ENCODE data around the gene MARCHF6.
"Not testable (repeated sequence)": the region's sequence is repeated elsewhere in the genome, so short reads cannot be mapped to it uniquely, and the experiment has no call there.

Gene MARCHF6, protein sequence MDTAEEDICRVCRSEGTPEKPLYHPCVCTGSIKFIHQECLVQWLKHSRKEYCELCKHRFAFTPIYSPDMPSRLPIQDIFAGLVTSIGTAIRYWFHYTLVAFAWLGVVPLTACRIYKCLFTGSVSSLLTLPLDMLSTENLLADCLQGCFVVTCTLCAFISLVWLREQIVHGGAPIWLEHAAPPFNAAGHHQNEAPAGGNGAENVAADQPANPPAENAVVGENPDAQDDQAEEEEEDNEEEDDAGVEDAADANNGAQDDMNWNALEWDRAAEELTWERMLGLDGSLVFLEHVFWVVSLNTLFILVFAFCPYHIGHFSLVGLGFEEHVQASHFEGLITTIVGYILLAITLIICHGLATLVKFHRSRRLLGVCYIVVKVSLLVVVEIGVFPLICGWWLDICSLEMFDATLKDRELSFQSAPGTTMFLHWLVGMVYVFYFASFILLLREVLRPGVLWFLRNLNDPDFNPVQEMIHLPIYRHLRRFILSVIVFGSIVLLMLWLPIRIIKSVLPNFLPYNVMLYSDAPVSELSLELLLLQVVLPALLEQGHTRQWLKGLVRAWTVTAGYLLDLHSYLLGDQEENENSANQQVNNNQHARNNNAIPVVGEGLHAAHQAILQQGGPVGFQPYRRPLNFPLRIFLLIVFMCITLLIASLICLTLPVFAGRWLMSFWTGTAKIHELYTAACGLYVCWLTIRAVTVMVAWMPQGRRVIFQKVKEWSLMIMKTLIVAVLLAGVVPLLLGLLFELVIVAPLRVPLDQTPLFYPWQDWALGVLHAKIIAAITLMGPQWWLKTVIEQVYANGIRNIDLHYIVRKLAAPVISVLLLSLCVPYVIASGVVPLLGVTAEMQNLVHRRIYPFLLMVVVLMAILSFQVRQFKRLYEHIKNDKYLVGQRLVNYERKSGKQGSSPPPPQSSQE

DNA sequence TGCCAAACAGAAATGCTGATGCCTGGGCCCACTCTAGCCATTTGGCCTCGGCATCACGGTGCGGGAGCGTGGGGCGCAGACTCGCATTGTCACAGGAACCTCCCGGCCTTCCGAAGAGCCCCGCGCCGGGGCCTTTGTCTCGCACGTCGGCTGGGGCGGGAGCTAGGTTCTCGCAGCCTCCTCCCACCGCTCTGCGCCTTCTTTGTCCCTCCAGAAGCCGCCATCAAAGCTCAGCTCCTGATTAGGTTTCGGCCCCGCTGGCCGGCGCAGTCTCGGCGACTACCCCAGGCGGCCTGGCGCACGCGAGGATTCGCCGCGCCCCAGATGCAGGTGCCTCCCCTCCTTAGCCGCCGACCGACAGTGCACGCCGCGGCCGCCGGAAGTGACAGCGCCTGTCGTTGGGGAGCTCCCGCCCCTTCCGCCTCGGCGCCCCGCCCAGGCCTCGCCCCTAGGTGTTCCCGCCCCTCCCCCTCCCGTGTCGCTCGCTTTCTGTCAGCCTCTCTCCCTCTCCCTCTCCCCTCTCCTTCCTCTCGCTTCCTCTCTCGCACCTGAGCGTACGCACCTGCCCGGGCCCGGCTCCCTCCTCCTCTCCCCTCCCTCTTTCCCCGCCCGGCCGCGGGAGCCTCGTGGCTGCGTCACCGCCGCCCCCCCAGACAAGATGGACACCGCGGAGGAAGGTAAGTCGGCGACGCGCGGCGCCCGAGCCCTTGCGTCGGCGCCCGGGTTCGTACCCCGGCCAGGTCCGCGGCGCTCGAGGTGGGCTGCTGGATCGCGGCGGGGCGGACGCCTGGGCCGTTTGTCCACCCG lies at the start of gene MARCHF6:
Gene MARCHF6 (plus strand): TSS at position 455 of the 807 bp plus-strand sequence. CDS start 204 bp downstream, at position 659.
- peak; percentile 57 for DNase-seq (ENCODE audit: low read depth)

DNA sequence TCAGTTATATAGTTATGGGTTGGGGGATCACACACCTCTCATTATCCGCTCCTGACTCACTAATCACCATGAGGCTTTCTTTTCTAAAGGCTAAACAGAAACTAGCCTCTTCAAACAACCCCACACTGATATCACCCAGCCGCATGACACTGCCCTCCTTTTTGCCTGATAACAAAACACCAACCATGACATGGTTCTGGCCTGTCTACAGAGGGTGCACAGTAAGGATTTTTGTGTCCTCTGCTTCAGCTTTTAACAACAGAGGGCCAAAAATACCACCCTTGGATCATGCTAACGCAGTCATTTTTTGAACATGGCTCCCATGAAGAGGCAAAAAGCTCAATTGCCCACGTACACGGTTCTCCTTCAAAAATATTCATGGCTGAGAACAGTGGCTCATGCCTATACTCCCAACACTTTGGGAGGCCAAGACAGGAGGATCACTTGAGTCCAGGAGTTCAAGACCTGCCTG lies 49.8 kb upstream of the MARCHF6 start:
- no peak for DNase-seq (ENCODE audit: low read depth)

DNA sequence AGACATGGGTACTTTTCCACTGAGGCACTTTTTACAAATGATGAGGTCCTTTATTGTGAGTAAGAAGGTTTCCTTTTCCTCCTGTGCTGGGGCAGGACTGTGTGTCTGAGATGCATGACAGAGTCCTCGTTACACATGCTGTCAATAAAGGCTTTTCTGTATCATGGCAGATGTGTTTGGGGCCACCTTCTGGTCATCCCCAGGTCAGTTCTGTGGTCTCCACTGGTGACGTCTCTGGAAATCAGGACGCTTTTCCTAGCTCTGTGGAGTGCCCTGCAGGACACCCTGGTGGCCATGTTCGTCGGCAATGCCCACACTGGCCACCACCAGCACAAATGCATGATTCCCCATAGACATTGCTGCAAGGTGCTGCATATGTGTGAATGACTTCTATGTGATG lies 48.6 kb upstream of the MARCHF6 start:
- DNase-seq (ENCODE audit: low read depth): no peak

DNA sequence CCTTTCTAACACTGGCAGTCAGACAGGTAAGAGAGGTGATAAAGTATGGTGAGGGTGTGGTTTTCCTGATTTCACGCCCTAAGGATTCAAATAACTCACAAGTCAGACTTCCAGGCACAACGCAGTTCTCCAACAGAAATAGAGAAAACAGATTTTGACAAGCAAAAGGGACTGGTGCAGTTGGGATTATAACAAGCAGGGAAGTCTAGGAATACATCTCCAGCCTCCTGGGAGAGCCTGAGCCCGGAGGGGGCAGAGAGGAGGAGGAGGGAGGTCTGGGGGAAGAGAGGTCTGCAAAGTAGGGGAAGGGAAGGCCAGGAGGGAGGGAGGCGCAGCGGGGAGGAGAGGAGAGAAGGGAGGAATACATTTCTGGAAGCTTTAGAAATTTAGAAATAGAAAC lies 47.4 kb upstream of the MARCHF6 start:
- DNase-seq (ENCODE audit: low read depth): no peak

DNA sequence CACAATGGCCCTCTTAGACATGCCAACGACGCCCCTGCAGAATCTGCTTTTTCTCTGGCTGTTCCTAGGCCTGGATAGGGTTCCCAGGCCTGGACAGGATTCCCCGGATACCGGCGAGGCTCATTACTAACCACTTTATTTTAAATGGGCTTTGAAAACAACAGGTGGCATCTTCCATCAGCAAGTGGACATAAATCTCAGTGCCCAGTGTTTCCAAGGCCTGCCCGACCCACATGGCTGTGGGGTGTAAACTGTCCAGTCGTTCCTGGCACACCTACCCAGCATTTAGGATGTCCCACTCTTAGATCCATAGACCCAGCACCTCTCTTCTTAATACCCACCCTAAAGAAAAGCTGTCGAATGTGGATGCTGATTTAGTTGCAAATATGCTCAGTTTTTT lies 46.7 kb upstream of the MARCHF6 start:
- DNase-seq (ENCODE audit: low read depth): no peak

DNA sequence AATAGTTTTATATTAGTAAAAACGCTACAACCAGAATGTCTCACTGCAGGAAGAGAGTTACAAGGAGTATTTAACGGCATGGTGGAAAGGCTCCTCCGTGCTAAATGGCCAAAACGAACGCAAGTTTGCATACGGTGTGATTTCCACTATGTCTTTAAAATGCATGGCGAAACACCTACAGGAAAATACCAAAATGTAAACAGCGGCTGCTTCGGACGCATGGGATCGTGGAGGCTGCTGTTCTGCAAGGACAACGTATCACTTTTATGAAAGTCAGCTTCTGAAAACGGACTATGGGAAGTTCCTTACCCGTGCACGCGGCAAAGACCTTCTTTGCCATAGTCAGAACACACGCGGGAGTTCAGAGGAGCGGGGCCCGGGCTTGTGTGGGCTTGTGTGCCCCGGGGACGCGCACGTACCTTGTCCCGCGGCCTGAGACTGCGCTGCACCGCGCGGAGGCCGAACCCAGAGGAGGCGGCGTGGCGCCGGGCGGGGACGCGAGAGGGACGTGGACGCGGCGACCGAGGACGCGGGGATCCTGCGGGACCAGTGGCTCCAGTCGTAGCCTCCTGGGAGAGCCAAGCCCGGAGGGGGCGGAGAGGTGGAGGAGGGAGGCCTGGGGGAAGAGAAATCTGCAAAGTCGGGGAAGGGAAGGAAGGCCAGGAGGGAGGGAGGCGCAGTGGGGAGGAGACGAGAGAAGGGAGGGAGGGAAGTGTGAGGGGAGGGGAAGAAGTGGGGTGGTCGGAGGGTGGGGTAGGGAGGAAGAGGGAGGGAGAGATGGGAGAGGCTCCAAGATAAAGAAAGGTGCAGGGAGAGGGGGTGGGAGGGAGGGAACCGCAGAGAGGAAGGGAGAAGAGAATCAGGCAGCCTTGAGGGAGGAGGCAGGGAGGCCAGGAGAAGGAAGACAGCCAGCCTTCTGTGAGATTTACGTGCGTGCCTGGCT lies 46.0 kb upstream of the MARCHF6 start, which contains the start of gene CMBL:
Gene CMBL (minus strand): TSS at position 697 of the 943 bp plus-strand sequence. CDS start 17,140 bp downstream, outside the sequence.
- DNase-seq (ENCODE audit: low read depth): no peak

DNA sequence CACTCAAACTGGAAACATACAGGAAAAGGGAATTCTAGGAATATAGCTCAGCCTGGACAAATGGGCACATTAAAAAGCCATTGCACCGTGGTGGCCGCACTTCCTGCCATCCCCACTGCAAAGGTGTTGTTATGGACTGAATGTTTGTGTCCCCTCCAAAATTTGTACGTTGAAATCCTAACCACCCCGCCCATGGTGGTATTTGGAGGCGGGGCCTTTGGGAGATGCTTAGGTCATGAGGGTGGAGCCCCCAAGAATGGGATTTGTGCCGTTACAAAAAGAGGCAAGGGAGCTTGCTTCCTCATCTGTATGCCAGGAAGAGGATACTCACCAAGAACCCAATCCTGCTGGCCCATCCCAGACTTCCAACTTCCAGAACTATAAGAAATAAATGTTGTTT lies 44.7 kb upstream of the MARCHF6 start:
- no peak for DNase-seq (ENCODE audit: low read depth)

DNA sequence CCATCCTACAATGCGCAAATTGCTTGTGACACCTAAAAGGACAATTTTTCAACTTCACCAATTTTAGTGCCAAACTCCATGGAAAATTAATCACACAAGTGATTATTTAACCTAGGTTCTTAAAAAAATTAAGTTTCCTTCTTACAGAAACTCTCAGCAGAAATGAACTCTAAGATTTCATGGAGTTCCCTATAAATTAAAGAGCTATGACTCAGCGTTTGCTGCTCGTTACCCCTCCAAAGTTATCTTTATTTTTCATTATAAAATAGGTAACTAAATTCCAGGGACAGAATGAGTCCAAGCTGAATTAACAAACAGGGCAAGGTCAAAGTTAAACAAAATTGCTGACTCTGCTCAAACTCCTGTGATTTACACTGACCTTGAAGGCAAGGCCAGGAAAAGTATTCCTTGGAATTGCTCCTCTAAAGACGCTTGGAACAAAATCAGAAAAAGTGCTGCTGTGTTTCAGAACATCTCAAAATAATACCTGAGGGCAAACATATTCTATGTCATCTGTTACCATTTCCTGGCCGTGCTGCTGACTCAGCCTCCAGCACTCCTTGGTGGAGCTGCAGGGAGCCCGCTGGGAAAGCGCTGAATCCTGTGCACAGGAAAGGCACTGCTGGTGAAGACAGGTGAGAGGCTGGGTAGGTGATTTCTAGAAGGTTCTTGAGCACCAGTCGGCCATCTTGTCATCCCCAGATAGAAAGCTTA lies 43.3 kb upstream of the MARCHF6 start:
- DNase-seq (ENCODE audit: low read depth): no peak

DNA sequence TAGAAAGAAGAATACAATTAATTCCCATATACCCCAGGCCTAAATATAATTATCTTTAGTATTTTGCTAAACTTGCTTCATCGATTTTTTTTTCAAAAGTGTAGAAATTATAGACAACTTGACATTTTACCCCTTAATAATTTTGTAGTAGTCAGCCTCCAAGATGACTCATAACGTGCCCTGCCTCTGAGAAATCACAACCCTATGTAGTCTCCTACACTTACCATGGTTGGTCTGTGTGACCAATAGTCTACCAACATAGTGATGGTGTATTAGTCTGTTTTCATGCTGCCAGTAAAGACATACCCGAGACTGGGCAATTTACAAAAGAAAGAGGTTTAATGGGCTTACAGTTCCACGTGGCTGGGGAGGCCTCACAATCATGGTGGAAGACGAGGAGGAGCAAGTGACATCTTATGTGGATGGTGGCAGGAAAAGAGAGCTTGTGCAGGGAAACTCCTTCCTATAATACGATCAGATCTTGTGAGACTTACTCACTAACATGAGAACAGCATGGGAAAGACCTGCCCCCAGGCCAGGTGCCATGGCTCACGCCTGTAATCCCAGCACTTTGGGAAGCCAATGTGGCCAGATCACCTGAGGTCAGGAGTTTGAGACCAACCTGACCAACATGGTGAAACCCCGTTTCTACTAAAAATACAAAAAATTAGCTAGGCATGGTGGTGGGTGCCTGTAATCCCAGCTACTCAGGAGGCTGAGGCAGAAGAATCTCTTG lies 42.5 kb upstream of the MARCHF6 start:
- DNase-seq (ENCODE audit: low read depth): not testable (repeated sequence)

DNA sequence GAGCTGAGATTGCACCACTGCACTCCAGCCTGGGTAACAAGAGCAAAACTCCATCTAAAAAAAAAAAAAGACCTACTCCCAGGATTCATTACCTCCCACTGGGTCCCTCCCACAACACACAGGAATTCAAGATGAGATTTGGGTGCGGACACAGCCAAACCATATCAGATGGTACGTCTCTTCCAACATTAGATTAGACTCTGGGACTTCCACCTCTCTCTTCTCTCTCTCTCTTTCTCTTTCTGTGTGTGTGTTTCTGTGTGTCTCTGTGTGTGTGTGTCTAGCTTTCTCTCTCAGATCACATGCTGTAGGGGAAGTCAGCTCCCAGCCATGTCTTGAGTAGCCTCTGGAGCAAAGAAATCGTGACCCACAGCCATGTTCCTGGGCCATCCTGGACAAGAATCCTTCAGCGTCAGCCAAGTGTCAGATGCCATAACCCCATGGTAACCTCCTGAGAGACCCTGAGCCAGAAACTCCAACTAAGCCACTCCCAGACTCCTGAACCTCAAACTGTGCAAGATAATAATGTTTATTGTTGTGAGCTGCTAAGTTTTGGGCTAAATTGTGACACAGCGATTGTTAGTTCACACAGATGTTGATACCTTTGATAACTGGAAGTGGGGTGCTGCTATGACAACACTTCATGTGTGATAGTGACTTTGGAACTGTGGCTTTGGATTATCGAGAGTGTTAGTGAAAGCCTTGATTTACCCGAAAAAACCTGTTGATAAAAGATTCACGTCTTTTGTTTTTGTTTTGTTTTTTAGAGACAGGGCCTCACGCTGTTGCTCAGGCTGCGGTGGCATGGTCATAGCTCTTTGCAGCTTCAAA lies 41.7 kb upstream of the MARCHF6 start:
- no peak for DNase-seq (ENCODE audit: low read depth)

DNA sequence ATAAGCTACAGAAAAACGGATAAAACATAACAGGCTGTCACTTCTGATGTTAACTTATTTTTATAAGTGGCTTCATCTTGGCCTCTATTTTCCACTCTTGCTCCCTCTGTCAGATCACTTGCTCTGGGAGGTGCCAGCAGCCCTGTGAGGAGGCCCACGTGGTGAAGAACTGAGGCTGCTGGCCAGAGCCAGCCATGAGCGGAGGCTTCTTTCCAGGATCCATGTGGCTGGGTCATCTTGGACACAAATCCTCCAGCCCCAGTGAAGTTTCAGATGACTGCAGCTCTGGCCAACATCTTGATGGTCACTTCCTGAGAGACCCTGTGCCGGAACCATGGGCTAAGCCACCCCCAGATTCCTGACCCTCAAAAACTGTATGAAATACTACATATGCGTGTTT lies 38.3 kb upstream of the MARCHF6 start:
- no peak for DNase-seq (ENCODE audit: low read depth)

DNA sequence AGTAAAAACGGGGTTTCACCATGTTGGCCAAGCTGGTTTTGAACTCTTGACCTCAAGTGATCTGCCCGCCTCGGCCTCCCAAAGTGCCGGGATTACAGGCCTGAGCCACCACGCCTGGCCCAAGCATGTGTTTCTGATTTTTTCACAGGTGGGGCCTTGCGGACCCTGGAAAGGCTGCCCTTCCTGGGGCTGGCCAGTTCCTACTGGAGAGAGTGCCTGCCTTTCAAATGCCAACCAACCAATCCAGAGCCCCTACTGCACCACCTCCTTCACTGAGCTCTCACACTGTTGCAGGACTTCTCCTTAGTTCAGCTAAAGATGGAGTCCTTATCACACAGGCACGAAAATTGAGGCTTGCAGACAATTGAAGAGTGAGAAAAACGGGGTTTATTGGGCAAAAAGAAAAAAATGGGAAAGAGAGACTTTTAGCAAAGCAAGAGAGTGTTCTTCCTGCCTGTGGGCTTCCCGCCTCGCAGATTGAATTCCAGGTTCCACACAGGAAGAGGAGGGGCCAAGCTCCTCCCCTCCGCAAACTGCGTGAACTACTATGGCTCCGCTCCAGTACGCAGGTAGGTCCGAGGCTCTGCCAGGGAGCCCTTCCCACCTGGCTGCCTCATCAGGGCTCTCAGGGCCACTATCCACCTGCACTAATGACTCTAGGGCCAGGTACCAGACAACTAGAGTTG lies 37.5 kb upstream of the MARCHF6 start:
- no peak for DNase-seq (ENCODE audit: low read depth)

DNA sequence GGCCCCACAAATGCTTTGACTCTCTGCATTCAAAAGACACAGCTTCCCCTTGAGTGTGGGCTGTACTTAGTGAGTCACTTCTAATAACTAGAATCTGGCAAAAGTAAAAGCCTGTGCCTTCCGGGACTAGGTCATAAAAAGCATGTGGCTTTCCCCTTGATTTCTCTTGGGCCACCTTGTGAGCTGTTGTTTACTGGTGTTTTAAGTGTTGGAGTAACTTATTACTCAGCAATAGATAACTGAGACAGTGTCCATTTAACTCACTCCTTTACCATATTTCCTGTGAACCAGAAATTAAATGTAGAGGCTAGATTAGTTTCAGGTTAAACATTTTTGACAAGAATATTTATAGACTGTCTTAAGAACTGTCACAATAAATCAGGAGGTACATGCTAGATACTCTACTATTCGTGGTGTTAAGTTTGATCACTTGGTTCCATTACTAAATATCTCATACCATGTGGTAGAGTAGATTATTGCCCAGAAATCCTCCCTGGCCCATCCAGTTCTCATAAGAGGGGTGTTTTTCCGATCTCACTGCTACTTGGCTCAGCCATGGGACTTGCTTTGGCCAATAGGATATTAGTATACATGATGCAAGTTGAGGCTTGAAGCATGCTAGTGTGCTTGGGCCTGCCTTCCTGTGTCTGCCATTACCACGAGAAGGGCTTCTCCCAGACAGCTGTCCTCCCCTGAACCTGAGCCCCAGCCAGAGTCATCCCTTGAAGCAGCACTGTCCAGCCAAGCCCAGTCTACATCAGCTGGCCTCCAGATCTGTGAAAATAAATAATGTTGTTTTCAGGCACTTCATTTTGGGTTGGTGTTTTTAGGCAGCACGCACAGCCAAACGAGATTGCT lies 35.4 kb upstream of the MARCHF6 start:
- DNase-seq (ENCODE audit: low read depth): no peak

DNA sequence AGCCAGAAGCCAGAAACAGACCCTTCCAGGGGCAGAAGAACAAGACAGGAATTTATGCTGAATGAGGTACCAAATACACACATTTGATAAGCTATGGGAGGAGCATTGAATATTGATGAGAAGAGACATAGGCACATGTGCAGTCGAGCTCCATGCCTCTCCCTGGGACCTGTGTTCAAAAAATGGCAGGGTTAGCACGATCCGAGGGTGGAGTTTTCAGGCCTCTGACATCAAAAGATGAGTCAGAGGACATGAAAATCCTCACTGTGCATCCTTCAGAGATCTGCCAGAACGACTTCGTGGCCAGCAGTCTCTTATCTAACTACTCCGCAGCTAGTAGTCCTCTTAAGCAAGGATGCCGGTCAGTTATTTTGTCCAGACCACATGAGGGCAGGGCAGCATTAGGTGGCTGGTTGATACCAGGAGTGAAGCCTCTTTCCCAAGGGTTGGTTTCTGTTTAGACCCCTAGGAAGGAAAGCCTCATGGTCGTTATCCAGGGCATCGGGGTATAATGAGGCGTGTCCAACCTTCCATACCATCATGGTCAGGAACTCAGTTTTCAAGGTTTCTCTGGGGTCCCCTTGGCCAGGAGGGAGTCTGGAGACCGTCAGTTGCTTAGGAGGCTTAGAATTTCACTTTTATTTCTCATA lies 34.2 kb upstream of the MARCHF6 start:
- DNase-seq (ENCODE audit: low read depth): no peak

DNA sequence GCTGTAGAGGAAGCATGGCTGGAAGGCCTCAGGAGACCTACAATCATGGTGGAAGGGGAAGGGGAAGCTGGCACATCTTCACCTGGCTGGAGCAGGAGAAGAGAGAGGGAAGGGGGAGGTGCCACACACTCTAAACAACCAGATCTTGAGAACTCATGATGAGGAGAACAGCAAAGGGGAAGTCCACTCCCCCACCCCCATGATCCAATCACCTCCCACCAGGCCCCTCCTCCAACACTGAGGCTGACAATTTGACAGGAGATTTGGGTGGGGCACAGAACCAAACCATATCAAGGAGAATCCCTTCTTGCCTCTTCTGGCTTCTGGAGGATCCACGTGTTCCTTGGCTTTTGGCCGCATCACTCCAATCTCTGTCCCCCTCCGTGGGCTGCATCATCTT lies 32.7 kb upstream of the MARCHF6 start:
- DNase-seq (ENCODE audit: low read depth): no peak

DNA sequence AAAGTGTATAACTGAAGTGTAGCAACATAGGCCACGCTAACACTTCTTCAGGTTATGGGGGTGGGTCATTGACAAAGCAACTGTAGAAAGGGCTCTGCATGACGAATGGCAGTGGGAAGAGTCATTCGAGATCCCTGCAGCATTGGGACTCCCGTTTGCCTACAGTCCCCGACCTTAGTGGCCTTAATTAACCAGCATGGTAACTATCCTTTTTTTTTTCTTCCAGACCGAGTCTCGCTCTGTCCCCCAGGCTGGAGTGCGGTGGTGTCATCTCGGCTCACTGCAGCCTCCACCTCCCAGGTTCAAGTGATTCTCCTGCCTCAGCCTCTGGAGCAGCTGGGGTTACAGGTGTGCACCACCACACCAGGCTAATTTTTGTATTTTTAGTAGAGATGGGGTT lies 31.6 kb upstream of the MARCHF6 start:
- DNase-seq (ENCODE audit: low read depth): no peak

All from HS-27A (cell line).